NCI-H2029 treated with DMSO at 0.1 percent for 48 hours (cell line): Measurements from ENCODE around the gene CDC25B.

Experiments
- DNase-seq: peaks from one replicate; lab custom pipeline; 2025; lab: John Stamatoyannopoulos, UW

CDC25B gene

GRCh38 chr20:3795511-3796468, at the start of gene CDC25B:
Gene CDC25B (plus strand): TSS chr20:3796310. CDS start chr20:3796532, 222 bp downstream.
- DNase-seq, result peak; percentile 88

GRCh38 chr20:3747471-3747870, 48.6 kb upstream of the CDC25B start:
- DNase-seq, result no peak

GRCh38 chr20:3748073-3748472, 48.0 kb upstream of the CDC25B start:
- DNase-seq, result no peak

- DNase-seq, result no peak
Observed at GRCh38 chr20:3749087-3749688, 46.9 kb upstream of the CDC25B start.

- DNase-seq, result no peak
Observed at GRCh38 chr20:3749689-3750531, 46.2 kb upstream of the CDC25B start.

GRCh38 chr20:3751305-3751674, 44.8 kb upstream of the CDC25B start:
- DNase-seq, result no peak

- peak; percentile 26 for DNase-seq
Observed at GRCh38 chr20:3751675-3752385, 44.3 kb upstream of the CDC25B start.

GRCh38 chr20:3752386-3752759, 43.7 kb upstream of the CDC25B start:
- DNase-seq, result no peak

- DNase-seq, result peak; percentile 44
Observed at GRCh38 chr20:3753098-3753497, 43.0 kb upstream of the CDC25B start.

GRCh38 chr20:3753501-3754275, 42.4 kb upstream of the CDC25B start:
- no peak for DNase-seq

- no peak for DNase-seq
Observed at GRCh38 chr20:3754276-3754630, 41.9 kb upstream of the CDC25B start.

- DNase-seq, result no peak
Observed at GRCh38 chr20:3755269-3755668, 40.8 kb upstream of the CDC25B start.

- no peak for DNase-seq
Observed at GRCh38 chr20:3755814-3756480, 40.2 kb upstream of the CDC25B start.

- no peak for DNase-seq
Observed at GRCh38 chr20:3757268-3757667, 38.8 kb upstream of the CDC25B start.

GRCh38 chr20:3758566-3758965, 37.5 kb upstream of the CDC25B start:
- DNase-seq, result no peak

GRCh38 chr20:3759316-3759823, 36.7 kb upstream of the CDC25B start:
- DNase-seq, result no peak

GRCh38 chr20:3759884-3760283, 36.2 kb upstream of the CDC25B start:
- no peak for DNase-seq

GRCh38 chr20:3760655-3761348, 35.3 kb upstream of the CDC25B start:
- DNase-seq, result no peak

GRCh38 chr20:3763671-3764601, 32.2 kb upstream of the CDC25B start:
- DNase-seq, result no peak
